Activated T-cell treated with anti-CD3 and anti-CD28 coated beads, Interleukin-2, amount 50 U/mL, for 72 hours (primary cell): ENCODE measurements around the gene PHF21B. TPM values are rescaled to one million over a fixed set of nuclear protein-coding genes. Genes with fewer than 3 reads are reported as not detected.

Experiments used
- ATAC-seq, 2 donors: fragments of 150-1000 bp; cut with Tn5 transposase; replicated peaks in 1 of 2; 2 replicates each; pipeline ENCODE4 v1.10.0; 2021; ENCODE audit warnings: moderate library complexity in 2 of 2, mild to moderate bottlenecking in 1 of 2
- DNase-seq, 2 donors: peaks; one replicate each; pipeline ENCODE4 v3.0.0; 2021 to 2022; ENCODE audit warnings: mixed read lengths in 1 of 2
- H3K27ac Mint-ChIP-seq: one replicate; pipeline ENCODE4 v1.8.0; 2022; ENCODE audit warnings: mild to moderate bottlenecking, moderate library complexity, mixed read lengths
- H3K27me3 Mint-ChIP-seq: one replicate; pipeline ENCODE4 v1.8.0; 2022; ENCODE audit warnings: low read depth, mixed read lengths
- H3K36me3 Mint-ChIP-seq, 2 donors: one replicate each; pipeline ENCODE4 v1.8.0; 2022; ENCODE audit warnings: mixed read lengths in 2 of 2, mild to moderate bottlenecking in 1 of 2; ENCODE audit not compliant: insufficient read depth in 2 of 2
- H3K4me1 Mint-ChIP-seq: one replicate; pipeline ENCODE4 v1.8.0; 2022; ENCODE audit warnings: low read depth, mixed read lengths
- H3K4me3 Mint-ChIP-seq, 2 donors: one replicate each; pipeline ENCODE4 v1.8.0; 2022; ENCODE audit warnings: mild to moderate bottlenecking in 2 of 2, mixed read lengths in 2 of 2, moderate library complexity in 2 of 2
- H3K9me3 Mint-ChIP-seq, 2 donors: one replicate each; pipeline ENCODE4 v1.8.0; 2022; ENCODE audit warnings: mixed read lengths in 2 of 2
- total RNA-seq, 2 donors: library from RNA; stranded (reverse); gene quantifications; one replicate each; pipeline ENCODE4 v1.2.3, GENCODE V29; 2022

The PHF21B gene
- total RNA-seq, 2 donors from 2014 or later: 0.72 to 0.83 TPM

GRCh38 chr22:44891791-44892190 lies 118.0 kb downstream of the PHF21B start:
- ATAC-seq (no peak), DNase-seq (no peak)
- Mint-ChIP-seq H3K4me1 (no peaks in the 10 kb centered on the region), H3K4me3 (no peak overlapping the region), H3K9me3 (no peaks in the 10 kb centered on the region), H3K27ac (no peak overlapping the region), H3K36me3 (no peaks in the 10 kb centered on the region), H3K27me3 (no peaks in the 10 kb centered on the region)

- DNase-seq (no peak), ATAC-seq (no peak)
- Mint-ChIP-seq H3K27me3 (no peaks in the 10 kb centered on the region), H3K9me3 (no peaks in the 10 kb centered on the region), H3K36me3 (no peaks in the 10 kb centered on the region), H3K27ac (no peak overlapping the region), H3K4me3 (no peak overlapping the region), H3K4me1 (no peaks in the 10 kb centered on the region)
Observed at GRCh38 chr22:44891293-44891747, 118.5 kb downstream of the PHF21B start.

GRCh38 chr22:44890416-44891292 lies 119.2 kb downstream of the PHF21B start:
- Mint-ChIP-seq H3K4me3 (no peak overlapping the region), H3K9me3 (no peaks in the 10 kb centered on the region), H3K27ac (no peak overlapping the region), H3K27me3 (no peaks in the 10 kb centered on the region), H3K36me3 (no peaks in the 10 kb centered on the region), H3K4me1 (no peaks in the 10 kb centered on the region)
- no peak for DNase-seq
- no peak for ATAC-seq

GRCh38 chr22:44889255-44889878 lies 120.4 kb downstream of the PHF21B start:
- H3K27ac Mint-ChIP-seq: no peak overlapping the region
- ATAC-seq: no peak
- no peak for DNase-seq
- H3K27me3 Mint-ChIP-seq: no peaks in the 10 kb centered on the region
- H3K4me1 Mint-ChIP-seq: no peaks in the 10 kb centered on the region
- no peaks in the 10 kb centered on the region for H3K36me3 Mint-ChIP-seq
- H3K4me3 Mint-ChIP-seq: no peak overlapping the region
- no peaks in the 10 kb centered on the region for H3K9me3 Mint-ChIP-seq

GRCh38 chr22:44888491-44889254 lies 121.1 kb downstream of the PHF21B start:
- H3K4me1 Mint-ChIP-seq: no peaks in the 10 kb centered on the region
- no peaks in the 10 kb centered on the region for H3K36me3 Mint-ChIP-seq
- no peaks in the 10 kb centered on the region for H3K9me3 Mint-ChIP-seq
- H3K27ac Mint-ChIP-seq: no peak overlapping the region
- ATAC-seq (no peak), DNase-seq (no peak)
- H3K27me3 Mint-ChIP-seq: no peaks in the 10 kb centered on the region
- H3K4me3 Mint-ChIP-seq: no peak overlapping the region

GRCh38 chr22:44887941-44888366 lies 121.9 kb downstream of the PHF21B start:
- Mint-ChIP-seq H3K27me3 (no peaks in the 10 kb centered on the region), H3K9me3 (no peaks in the 10 kb centered on the region), H3K36me3 (no peaks in the 10 kb centered on the region), H3K27ac (no peak overlapping the region), H3K4me1 (no peaks in the 10 kb centered on the region), H3K4me3 (no peak overlapping the region)
- DNase-seq: no peak
- no peak for ATAC-seq

GRCh38 chr22:44885806-44886360 lies 123.9 kb downstream of the PHF21B start:
- ATAC-seq (no peak), DNase-seq (no peak)
- Mint-ChIP-seq H3K4me1 (no peaks in the 10 kb centered on the region), H3K27ac (no peak overlapping the region), H3K27me3 (no peaks in the 10 kb centered on the region), H3K4me3 (no peak overlapping the region), H3K36me3 (no peaks in the 10 kb centered on the region), H3K9me3 (no peaks in the 10 kb centered on the region)

- H3K4me3 Mint-ChIP-seq: no peak overlapping the region
- no peaks in the 10 kb centered on the region for H3K9me3 Mint-ChIP-seq
- H3K27me3 Mint-ChIP-seq: no peaks in the 10 kb centered on the region
- no peaks in the 10 kb centered on the region for H3K4me1 Mint-ChIP-seq
- ATAC-seq (no peak), DNase-seq (no peak)
- H3K36me3 Mint-ChIP-seq: no peaks in the 10 kb centered on the region
- H3K27ac Mint-ChIP-seq: no peak overlapping the region
Observed at GRCh38 chr22:44884968-44885805, 124.6 kb downstream of the PHF21B start.

GRCh38 chr22:44884562-44884961 lies 125.2 kb downstream of the PHF21B start:
- Mint-ChIP-seq H3K4me3 (no peak overlapping the region), H3K27ac (no peak overlapping the region), H3K9me3 (no peaks in the 10 kb centered on the region), H3K4me1 (no peaks in the 10 kb centered on the region), H3K36me3 (no peaks in the 10 kb centered on the region), H3K27me3 (no peaks in the 10 kb centered on the region)
- DNase-seq: no peak
- ATAC-seq: no peak

- Mint-ChIP-seq H3K4me1 (no peaks in the 10 kb centered on the region), H3K36me3 (no peaks in the 10 kb centered on the region), H3K9me3 (no peaks in the 10 kb centered on the region), H3K4me3 (no peak overlapping the region), H3K27me3 (no peaks in the 10 kb centered on the region), H3K27ac (no peak overlapping the region)
- DNase-seq (no peak), ATAC-seq (no peak)
Observed at GRCh38 chr22:44883011-44883421, 126.8 kb downstream of the PHF21B start.

- DNase-seq: no peak
- no peak for ATAC-seq
- Mint-ChIP-seq H3K4me3 (no peak overlapping the region), H3K4me1 (no peaks in the 10 kb centered on the region), H3K27ac (no peak overlapping the region), H3K9me3 (no peaks in the 10 kb centered on the region), H3K36me3 (no peaks in the 10 kb centered on the region), H3K27me3 (no peaks in the 10 kb centered on the region)
Observed at GRCh38 chr22:44882226-44882905, 127.4 kb downstream of the PHF21B start.

GRCh38 chr22:44881624-44882023 lies 128.2 kb downstream of the PHF21B start:
- H3K27ac Mint-ChIP-seq: no peak overlapping the region
- H3K4me3 Mint-ChIP-seq: no peak overlapping the region
- ATAC-seq (no peak), DNase-seq (no peak)
- H3K9me3 Mint-ChIP-seq: peaks cover 2 to 3% of the 10 kb centered on the region in 2 donors
- no peaks in the 10 kb centered on the region for H3K4me1 Mint-ChIP-seq
- no peaks in the 10 kb centered on the region for H3K36me3 Mint-ChIP-seq
- no peaks in the 10 kb centered on the region for H3K27me3 Mint-ChIP-seq
